SH-SY5Y (cell line): ENCODE measurements around the gene EPHA6.

ENCODE experiments used
- GATA2 ChIP-seq: IDR thresholded peaks from 2 replicates; pipeline ENCODE4 v1.6.1; 2011; ENCODE audit warnings: mild to moderate bottlenecking, low read depth, low read length
- GATA3 ChIP-seq: IDR thresholded peaks from 2 replicates; pipeline ENCODE4 v1.6.1; 2011; ENCODE audit warnings: low read depth, mild to moderate bottlenecking, low read length, moderate library complexity

- no peak for TF ChIP-seq GATA2
- TF ChIP-seq GATA3: no peak
Observed at GRCh38 chr3:97552186-97552585, 737.8 kb downstream of the EPHA6 start.
